ENCODE data around the gene RALGPS2.
"Not testable (repeated sequence)": the region's sequence is repeated elsewhere in the genome, so short reads cannot be mapped to it uniquely, and the experiment has no call there.

- TF ChIP-seq FOXP2 (optimal IDR thresholded peaks at IDR 0.05; ENCODE audit: control extremely low read depth, extremely low read length, insufficient read depth); EZH2 (IDR thresholded peaks at IDR 0.05); POLR2AphosphoS5 (IDR thresholded peaks at IDR 0.05; ENCODE audit: borderline replicate concordance, low read depth, low read length): not testable (repeated sequence)
Observed at GRCh38 chr1:178747361-178747760, 22.3 kb downstream of the RALGPS2 start.

All from SK-N-MC (cell line).